Measurements from ENCODE around the gene SMPD3. TPM values are rescaled to one million over a fixed set of nuclear protein-coding genes. Genes with fewer than 3 reads are reported as not detected.

SMPD3 gene
- total and polyA plus RNA-seq, 2 of the 4 experiments (the other 2 are of a cell fraction), result not detected

DNA sequence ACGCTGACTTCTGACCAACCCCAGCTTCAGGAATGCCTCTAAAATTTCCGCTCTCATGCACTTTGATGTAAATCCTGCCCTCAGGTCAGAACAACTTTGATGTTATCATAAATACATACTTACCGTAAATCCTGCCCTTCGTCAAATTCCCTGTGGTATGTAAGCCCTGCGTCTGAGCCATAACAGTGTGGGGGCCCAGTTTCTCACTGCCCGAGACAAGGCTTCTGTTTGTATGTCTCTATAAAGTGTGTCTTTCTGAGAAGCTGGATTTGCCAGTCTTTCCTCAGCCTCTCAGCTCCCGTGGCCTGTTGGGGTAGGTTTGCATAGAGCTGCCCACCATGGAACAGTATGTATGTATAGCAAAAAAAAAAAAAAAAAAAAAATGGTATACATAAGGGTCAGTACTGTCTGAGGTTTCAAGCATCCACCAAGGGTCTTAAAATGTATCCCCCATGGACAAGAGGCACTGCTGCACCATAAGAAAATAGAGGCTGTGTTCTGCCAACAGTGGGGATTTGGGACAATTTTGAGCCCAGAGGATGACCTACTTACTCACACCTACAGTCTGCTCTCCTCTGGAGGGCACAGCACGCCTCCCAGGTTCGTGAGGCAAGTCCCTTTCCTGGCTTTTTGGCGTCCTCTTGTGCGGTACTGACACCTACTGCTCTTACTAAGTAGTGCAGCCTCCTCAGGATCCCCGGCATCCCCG is 120.0 kb downstream of the SMPD3 start:
- H4K20me1 ChIP-seq (ENCODE audit: insufficient read depth, low read length), result peaks cover 6% of the 10 kb centered on the region; the same call in 1 of the 2 replicates
- H2AFZ ChIP-seq (replicated peaks; ENCODE audit: low read length, poor library complexity), result no peak overlapping the region
- no peak overlapping the region for H3K14ac ChIP-seq (replicated peaks; ENCODE audit: low read depth, low read length)
- CTCF ChIA-PET, result interaction anchor here (0.7 to 2.4 kb wide), 5 partner anchors 17 to 70 kb away, joined by 3 to 10 read pairs (median 4); partner anchors contain the start of gene SLC7A6
- H3K27me3 ChIP-seq (ENCODE audit: control insufficient read depth, insufficient read depth, low read length), result no peaks in the 10 kb centered on the region
- dilution Hi-C loops (cut with HindIII; ENCODE audit: low sequenced_read_pairs, unreplicated experiment) (no loop called here), intact Hi-C loops (cut with micrococcal nuclease) (loop anchor here (1.0 to 10.0 kb wide), 4 partner anchors 18 to 244 kb away; partner anchors contain the start of genes NFATC3, PLA2G15, PRMT7 and SLC7A6OS), in situ Hi-C loops (cut with MboI; ENCODE audit: low sequenced_read_pairs) (loop anchor here (5.0 kb wide), 1 partner anchor 66 kb away; the partner anchor contains the start of gene SLC7A6)
- DNase-seq (peak; percentile 83), ATAC-seq (ENCODE audit: low read depth) (peak; percentile 86)
- TF ChIP-seq RFX5 (IDR thresholded peaks at IDR 0.05; ENCODE audit: low read depth, low read length) (no peak), BHLHE40 (IDR thresholded peaks at IDR 0.05; ENCODE audit: low read depth, low read length) (no peak), CEBPB (IDR thresholded peaks at IDR 0.05; ENCODE audit: low read depth, low read length) (peak; percentile 20; the same call in 1 of the 2 replicates), POLR2A (IDR thresholded peaks at IDR 0.05; ENCODE audit: low read depth, low read length) (no peak; the same call in 1 of the 2 replicates), SMC3 (IDR thresholded peaks at IDR 0.05; ENCODE audit: low read depth, low read length) (peak; percentile 68), MAZ (IDR thresholded peaks at IDR 0.05; ENCODE audit: borderline replicate concordance, low read depth, low read length) (no peak; the same call in 1 of the 2 replicates), FOS (IDR thresholded peaks at IDR 0.05; ENCODE audit: low read depth, low read length) (no peak), RAD21 (IDR thresholded peaks at IDR 0.05; ENCODE audit: low read length) (peak; percentile 92), NFE2L2 (IDR thresholded peaks at IDR 0.05; ENCODE audit: low read depth, low read length) (no peak), MAFK (IDR thresholded peaks at IDR 0.05; ENCODE audit: low read depth, low read length) (no peak), RCOR1 (IDR thresholded peaks at IDR 0.05; ENCODE audit: insufficient replicate concordance, low read length) (no peak)
- TF ChIP-seq, protein P1, sequence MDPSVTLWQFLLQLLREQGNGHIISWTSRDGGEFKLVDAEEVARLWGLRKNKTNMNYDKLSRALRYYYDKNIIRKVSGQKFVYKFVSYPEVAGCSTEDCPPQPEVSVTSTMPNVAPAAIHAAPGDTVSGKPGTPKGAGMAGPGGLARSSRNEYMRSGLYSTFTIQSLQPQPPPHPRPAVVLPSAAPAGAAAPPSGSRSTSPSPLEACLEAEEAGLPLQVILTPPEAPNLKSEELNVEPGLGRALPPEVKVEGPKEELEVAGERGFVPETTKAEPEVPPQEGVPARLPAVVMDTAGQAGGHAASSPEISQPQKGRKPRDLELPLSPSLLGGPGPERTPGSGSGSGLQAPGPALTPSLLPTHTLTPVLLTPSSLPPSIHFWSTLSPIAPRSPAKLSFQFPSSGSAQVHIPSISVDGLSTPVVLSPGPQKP (IDR thresholded peaks at IDR 0.05; ENCODE audit: borderline replicate concordance, low read depth, low read length), result no peak
- TF ChIP-seq, protein P2, sequence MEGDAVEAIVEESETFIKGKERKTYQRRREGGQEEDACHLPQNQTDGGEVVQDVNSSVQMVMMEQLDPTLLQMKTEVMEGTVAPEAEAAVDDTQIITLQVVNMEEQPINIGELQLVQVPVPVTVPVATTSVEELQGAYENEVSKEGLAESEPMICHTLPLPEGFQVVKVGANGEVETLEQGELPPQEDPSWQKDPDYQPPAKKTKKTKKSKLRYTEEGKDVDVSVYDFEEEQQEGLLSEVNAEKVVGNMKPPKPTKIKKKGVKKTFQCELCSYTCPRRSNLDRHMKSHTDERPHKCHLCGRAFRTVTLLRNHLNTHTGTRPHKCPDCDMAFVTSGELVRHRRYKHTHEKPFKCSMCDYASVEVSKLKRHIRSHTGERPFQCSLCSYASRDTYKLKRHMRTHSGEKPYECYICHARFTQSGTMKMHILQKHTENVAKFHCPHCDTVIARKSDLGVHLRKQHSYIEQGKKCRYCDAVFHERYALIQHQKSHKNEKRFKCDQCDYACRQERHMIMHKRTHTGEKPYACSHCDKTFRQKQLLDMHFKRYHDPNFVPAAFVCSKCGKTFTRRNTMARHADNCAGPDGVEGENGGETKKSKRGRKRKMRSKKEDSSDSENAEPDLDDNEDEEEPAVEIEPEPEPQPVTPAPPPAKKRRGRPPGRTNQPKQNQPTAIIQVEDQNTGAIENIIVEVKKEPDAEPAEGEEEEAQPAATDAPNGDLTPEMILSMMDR (conservative IDR thresholded peaks at IDR 0.05; ENCODE audit: low read depth, low read length), result peak; percentile 94
- H3K4me1 ChIP-seq (ENCODE audit: control insufficient read depth, insufficient read depth, low read length), result peaks cover 10% of the 10 kb centered on the region
- no peak overlapping the region for H2BK5ac ChIP-seq (ENCODE audit: low read depth, low read length, poor library complexity, severe bottlenecking)
- POLR2A ChIA-PET (ENCODE audit: unreplicated experiment), result no interaction called here
- H3K9me1 ChIP-seq (ENCODE audit: insufficient read depth, low read length), result 0 out of 2 replicates have a peak, but pooled peaks cover 2% of the 10 kb centered on the region
- H2AK5ac ChIP-seq (ENCODE audit: low read depth, low read length), result no peak overlapping the region
- H3K9ac ChIP-seq (ENCODE audit: low read depth, low read length), result no peak overlapping the region
- no peak overlapping the region for H3K27ac ChIP-seq (ENCODE audit: insufficient read depth, low read length)
- no peak overlapping the region for H2BK20ac ChIP-seq (ENCODE audit: low read depth, low read length)
- no peak overlapping the region for H2BK15ac ChIP-seq (ENCODE audit: low read depth, low read length)
- H4K8ac ChIP-seq (ENCODE audit: low read depth in 2 of 2, low read length in 2 of 2), result no peak overlapping the region
- no peak overlapping the region for H2AK9ac ChIP-seq (replicated peaks; ENCODE audit: low read depth, low read length, poor library complexity)
- H3K4ac ChIP-seq (ENCODE audit: low read depth, low read length), result no peak overlapping the region
- no TSS peak for BruUV-seq (replicated peaks)
- no peak overlapping the region for H3K4me3 ChIP-seq (ENCODE audit: insufficient read depth, low read depth, low read length)
- WGBS, 2 experiments (ENCODE audit: extremely low coverage in 2 of 2, insufficient read length in 1 of 2), result 0% methylated on average over 4 of the region's 13 CpGs; no CpG with 5 or more reads in 1 of the 2 experiments
- no peak overlapping the region for H3K23ac ChIP-seq (ENCODE audit: low read depth, low read length)
- peaks cover 16% of the 10 kb centered on the region for H3K36me3 ChIP-seq (ENCODE audit: control insufficient read depth, insufficient read depth, low read length)
- H3K79me1 ChIP-seq (ENCODE audit: low read depth in 1 of 2, low read length in 2 of 2), result peaks cover 0 to 3% of the 10 kb centered on the region in 2 experiments; a peak in 1 of 4 replicates
- H4K91ac ChIP-seq (ENCODE audit: insufficient read depth, low read depth, low read length), result no peak overlapping the region
- no peak overlapping the region for H2BK120ac ChIP-seq (ENCODE audit: low read depth, low read length)
- H3K4me2 ChIP-seq (ENCODE audit: low read depth, low read length), result no peak overlapping the region
- H3K18ac ChIP-seq (ENCODE audit: low read depth, low read length), result no peak overlapping the region
- H3K56ac ChIP-seq (ENCODE audit: extremely low read depth, insufficient read depth, low read length), result no peak overlapping the region
- no peak overlapping the region for H4K5ac ChIP-seq (ENCODE audit: low read depth, low read length)
- no peaks in the 10 kb centered on the region for H3K9me3 ChIP-seq (ENCODE audit: control insufficient read depth, insufficient read depth, low read length)

All from IMR-90 (cell line).